ENCODE data around the gene PAPPA.

The PAPPA gene

GRCh38 chr9:116153765-116154333 is at the start of gene PAPPA:
PAPPA (plus strand) TSS chr9:116153791; CDS start chr9:116154173, 382 bp downstream.
- Histone ChIP-seq H3K27ac (peak within 1 kb of the TSS; percentile 89), H3K4me2 (ENCODE audit: low read length) (peak within 1 kb of the TSS; percentile 83), H2AFZ (peak within 1 kb of the TSS; percentile 58), H3K4me1 (peaks cover 7% of the 10 kb centered on the region), H3K9me3 (ENCODE audit: control insufficient read depth, low read length) (no peaks in the 10 kb centered on the region), H3K9ac (peak within 1 kb of the TSS; percentile 91), H3K4me3 (ENCODE audit: low read depth, low read length) (peak within 1 kb of the TSS; percentile 82), H3K27me3 (ENCODE audit: control insufficient read depth, insufficient read depth, low read length) (no peaks in the 10 kb centered on the region), H3K36me3 (ENCODE audit: control insufficient read depth, insufficient read depth, low read length) (peaks cover 3% of the 10 kb centered on the region), H3K79me2 (peaks cover 9% of the 10 kb centered on the region)
- no peak for TF ChIP-seq CTCF (IDR thresholded peaks at IDR 0.05)

GRCh38 chr9:116103976-116104820 is 49.4 kb upstream of the PAPPA start:
- Histone ChIP-seq H3K27me3 (ENCODE audit: control insufficient read depth, insufficient read depth, low read length) (no peaks in the 10 kb centered on the region), H3K79me2 (no peaks in the 10 kb centered on the region), H2AFZ (no peak overlapping the region), H3K9ac (no peak overlapping the region), H3K4me1 (no peaks in the 10 kb centered on the region), H3K4me3 (ENCODE audit: low read depth, low read length) (no peak overlapping the region), H3K36me3 (ENCODE audit: control insufficient read depth, insufficient read depth, low read length) (no peaks in the 10 kb centered on the region), H3K9me3 (ENCODE audit: control insufficient read depth, low read length) (no peaks in the 10 kb centered on the region), H3K27ac (no peak overlapping the region), H3K4me2 (ENCODE audit: low read length) (no peak overlapping the region)
- no peak for TF ChIP-seq CTCF (IDR thresholded peaks at IDR 0.05)

- H3K27me3 ChIP-seq (ENCODE audit: control insufficient read depth, insufficient read depth, low read length), result no peaks in the 10 kb centered on the region
- no peak overlapping the region for H2AFZ ChIP-seq
- no peak overlapping the region for H3K9ac ChIP-seq
- no peaks in the 10 kb centered on the region for H3K36me3 ChIP-seq (ENCODE audit: control insufficient read depth, insufficient read depth, low read length)
- H3K79me2 ChIP-seq, result no peaks in the 10 kb centered on the region
- H3K9me3 ChIP-seq (ENCODE audit: control insufficient read depth, low read length), result no peaks in the 10 kb centered on the region
- no peak overlapping the region for H3K4me2 ChIP-seq (ENCODE audit: low read length)
- no peak overlapping the region for H3K27ac ChIP-seq
- H3K4me3 ChIP-seq (ENCODE audit: low read depth, low read length), result no peak overlapping the region
- no peaks in the 10 kb centered on the region for H3K4me1 ChIP-seq
- peak; percentile 9 for TF ChIP-seq CTCF (IDR thresholded peaks at IDR 0.05)
Observed at GRCh38 chr9:116112236-116112635, 41.4 kb upstream of the PAPPA start.

- Histone ChIP-seq H3K4me3 (ENCODE audit: low read depth, low read length) (no peak overlapping the region), H3K4me1 (no peaks in the 10 kb centered on the region), H3K27me3 (ENCODE audit: control insufficient read depth, insufficient read depth, low read length) (no peaks in the 10 kb centered on the region), H3K27ac (no peak overlapping the region), H3K9ac (no peak overlapping the region), H2AFZ (no peak overlapping the region), H3K36me3 (ENCODE audit: control insufficient read depth, insufficient read depth, low read length) (no peaks in the 10 kb centered on the region), H3K4me2 (ENCODE audit: low read length) (no peak overlapping the region), H3K9me3 (ENCODE audit: control insufficient read depth, low read length) (no peaks in the 10 kb centered on the region), H3K79me2 (no peaks in the 10 kb centered on the region)
- TF ChIP-seq CTCF (IDR thresholded peaks at IDR 0.05), result no peak
Observed at GRCh38 chr9:116115761-116116353, 37.7 kb upstream of the PAPPA start.

All from parathyroid adenoma (tissue), 2 donors.